ENCODE data around the gene HELB. TPM values are rescaled to one million over a fixed set of nuclear protein-coding genes. Genes with fewer than 3 reads are reported as not detected.

HELB gene
- polyA plus RNA-seq, 4 donors, result 3.3 to 5.2 (median 3.8) TPM

DNA sequence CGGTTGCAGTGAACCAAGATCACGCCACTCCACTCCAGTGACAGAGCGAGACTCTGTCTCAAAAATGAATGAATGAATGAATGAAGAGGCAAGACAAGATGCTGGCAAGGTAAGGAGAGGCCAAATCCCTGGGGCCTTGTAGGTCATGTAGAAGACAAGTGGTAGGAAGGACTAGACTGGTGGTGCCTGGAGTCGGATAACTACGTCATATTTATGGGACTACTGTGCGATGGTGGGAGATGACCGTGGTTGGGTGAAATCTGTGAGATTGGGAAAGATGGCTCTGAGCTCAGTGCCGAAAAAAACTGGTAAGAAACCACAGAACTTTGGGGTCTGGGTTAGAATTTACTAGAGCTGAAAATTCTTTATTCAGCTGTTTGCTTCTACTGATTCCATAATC is 50.6 kb downstream of the HELB start:
- no peak for DNase-seq (ENCODE audit: low read depth in 4 of 4, low spot score in 3 of 4)

DNA sequence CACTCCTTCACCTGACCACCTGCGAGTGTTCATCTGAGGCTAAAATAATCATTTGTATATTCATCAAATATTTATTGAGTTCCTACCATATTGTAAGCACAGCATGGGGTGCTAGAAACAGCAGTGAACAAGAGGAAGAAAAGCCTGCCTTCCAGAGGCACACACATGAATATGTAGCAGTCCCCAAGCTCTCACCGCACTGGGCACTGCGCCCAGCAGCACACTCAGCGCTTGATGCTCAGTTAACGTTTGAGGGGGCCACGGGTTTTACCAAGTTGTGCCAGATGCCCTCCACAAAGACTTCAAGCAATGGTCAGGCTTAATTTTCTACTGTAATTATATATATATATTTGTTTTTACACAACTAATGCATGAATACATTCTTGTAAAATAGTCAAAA is 52.0 kb downstream of the HELB start:
- no peak for DNase-seq (ENCODE audit: low read depth in 4 of 4, low spot score in 3 of 4)

DNA sequence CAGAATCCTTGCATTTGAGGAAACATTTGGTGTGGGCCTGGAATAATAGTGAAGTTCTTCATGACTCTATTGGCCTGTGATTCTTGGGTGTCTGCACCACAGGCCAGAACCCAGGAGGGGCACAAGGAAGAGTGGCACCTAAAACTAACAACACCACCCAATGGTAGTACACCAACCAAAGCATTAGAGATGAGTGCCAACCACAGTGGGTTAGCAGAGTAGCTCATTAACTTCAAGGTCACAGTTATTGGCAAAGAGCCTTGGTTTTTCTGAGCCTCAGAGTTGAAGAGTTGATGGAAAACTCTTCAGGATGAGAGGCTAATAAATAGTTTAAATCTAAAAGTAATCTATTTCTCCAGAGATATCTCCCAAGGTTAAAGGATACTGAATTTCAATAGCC is 57.0 kb downstream of the HELB start:
- no peak for DNase-seq (ENCODE audit: low read depth in 4 of 4, low spot score in 3 of 4)

DNA sequence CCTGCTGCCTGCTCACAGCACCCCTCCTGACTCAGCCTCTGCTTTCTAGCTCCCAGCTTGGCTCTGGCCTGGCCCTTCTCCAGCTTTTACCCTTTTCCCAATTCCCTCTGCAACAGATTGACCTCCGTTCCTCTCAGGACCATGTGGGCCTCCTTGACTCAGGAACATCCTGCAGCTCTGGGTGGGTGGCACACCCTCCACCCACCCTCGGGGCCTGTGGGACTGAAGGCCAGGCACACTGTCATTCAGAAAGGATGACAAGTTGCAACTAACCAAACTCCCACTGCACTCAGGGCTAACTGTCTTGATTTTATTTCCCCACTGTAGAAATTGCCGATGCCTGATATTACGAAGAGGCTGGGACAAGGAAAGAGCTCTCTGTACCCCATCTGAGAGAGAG is 59.4 kb downstream of the HELB start:
- DNase-seq (ENCODE audit: low read depth in 4 of 4, low spot score in 3 of 4), result no peak

DNA sequence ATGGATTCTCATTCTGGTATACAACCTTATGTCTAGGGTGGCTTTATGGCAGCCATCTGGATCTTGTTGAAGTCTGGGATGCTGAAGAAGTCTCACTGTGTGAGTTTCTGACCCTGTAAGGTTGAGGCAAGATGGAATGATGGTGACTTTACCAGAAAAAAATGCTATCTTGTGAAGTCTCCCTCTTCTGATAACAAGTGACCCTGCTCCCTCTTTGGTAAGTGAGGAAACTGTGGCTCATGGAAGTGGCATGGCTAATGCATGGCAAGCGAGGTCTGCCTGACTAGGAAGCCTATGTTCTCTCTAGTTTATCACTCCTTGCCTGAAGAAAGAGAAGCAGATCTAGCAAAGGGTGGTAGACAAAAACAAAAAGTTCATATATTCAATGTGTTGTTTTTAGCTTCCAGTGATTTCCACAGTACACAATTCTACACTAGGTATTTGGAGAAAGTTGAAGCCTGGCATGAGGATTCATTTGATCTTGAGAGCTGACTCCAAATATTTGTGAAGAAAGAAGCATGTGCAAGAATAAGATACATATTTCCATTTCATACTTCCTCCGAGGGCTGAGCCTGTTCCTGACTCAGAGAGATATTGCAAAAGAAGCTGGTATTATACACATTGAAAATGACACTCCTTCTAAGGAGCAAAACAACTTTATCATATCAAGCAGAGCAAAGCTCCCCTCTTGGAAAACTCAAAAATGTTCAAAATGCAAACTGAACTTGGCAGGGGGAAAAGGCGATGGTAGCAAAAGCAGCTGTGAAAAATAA is 63.6 kb downstream of the HELB start:
- no peak for DNase-seq (ENCODE audit: low read depth in 4 of 4, low spot score in 3 of 4)

DNA sequence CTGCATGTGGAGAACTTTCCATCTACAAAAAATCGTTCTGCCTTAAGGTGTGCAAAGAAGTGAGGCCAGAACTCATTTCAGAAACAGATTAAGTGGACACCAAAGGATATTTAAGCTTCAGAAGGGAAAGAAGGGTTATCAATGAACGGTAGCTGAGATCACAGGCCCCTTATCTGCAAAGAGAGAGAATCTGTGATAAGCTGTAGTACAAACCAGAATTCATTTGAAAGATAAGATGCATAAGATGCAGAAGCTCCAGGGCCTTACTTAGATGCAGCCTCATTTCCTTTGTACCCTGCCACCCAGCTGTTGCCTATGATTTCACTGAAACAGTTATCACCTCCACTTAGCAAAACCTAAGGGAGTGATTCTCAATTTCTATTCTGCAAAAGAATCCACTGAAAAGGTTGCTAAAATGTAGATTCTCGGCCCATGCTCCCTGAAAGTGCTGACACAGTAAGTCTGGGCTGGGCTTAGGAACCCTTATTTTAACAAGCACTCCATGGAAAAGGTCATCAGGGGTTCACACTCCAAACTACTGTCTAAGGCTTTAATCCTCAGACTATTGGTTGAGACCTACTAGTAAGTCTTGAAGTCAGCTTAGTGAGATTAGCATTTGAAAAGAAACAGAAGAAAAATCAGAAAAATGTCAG is 64.8 kb downstream of the HELB start:
- no peak for DNase-seq (ENCODE audit: low read depth in 4 of 4, low spot score in 3 of 4)

DNA sequence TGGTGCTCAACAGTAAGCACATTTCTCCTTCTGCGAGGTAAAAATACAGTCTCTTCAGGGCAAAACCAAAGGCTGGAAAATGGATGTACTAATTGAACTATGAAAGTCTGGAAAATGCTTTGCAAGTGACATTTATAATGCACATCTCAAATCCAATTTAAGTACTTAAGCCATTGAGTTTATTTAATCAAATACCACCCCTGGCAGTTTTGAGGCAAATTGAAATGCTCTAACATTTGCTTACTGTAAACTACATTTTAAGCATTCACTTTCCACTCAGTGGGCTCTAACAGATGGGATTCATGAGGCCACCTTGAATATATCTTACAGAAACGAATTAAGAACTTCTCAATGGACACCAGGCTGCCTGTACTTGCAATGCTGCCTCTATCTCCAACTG is 69.7 kb downstream of the HELB start:
- no peak for DNase-seq (ENCODE audit: low read depth in 4 of 4, low spot score in 3 of 4)

DNA sequence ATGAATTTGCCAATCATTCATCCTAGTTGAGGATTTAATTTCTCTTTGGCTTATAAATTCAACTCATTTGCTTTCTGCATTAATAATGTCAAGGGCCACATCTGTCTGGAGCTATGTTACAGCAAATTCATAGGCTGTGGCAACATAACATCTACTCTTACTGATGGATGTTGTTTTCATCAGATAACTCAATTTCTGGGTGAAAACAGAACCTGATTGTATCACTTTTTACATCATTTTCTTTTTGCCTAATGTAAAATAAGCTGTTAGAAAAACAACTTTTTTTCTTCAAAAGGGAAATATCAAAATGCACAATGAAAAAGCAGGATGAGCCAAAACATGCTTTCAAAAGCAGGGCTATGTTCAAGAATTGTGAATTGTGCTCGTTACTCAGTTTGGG is 73.3 kb downstream of the HELB start:
- DNase-seq (ENCODE audit: low read depth in 4 of 4, low spot score in 3 of 4), result no peak

DNA sequence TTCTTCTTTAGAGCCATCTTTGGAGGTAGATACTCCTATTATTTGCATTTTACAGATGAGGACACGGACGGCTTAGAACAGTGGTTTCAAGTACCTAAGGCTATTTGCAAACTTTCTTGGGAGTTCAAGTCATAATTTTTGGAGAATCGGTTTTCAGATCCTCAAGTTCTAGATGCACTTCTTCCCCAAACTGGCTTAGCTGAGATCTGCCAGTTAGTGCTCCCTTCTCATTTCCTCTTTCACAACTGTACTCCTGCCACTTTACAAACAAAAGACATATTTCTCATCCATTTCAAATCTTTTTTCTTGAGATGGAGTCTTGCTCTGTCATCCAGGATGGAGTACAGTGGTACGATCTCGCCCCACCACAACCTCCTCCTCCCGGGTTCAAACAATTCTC is 77.3 kb downstream of the HELB start:
- DNase-seq (ENCODE audit: low read depth in 4 of 4, low spot score in 3 of 4), result no peak

DNA sequence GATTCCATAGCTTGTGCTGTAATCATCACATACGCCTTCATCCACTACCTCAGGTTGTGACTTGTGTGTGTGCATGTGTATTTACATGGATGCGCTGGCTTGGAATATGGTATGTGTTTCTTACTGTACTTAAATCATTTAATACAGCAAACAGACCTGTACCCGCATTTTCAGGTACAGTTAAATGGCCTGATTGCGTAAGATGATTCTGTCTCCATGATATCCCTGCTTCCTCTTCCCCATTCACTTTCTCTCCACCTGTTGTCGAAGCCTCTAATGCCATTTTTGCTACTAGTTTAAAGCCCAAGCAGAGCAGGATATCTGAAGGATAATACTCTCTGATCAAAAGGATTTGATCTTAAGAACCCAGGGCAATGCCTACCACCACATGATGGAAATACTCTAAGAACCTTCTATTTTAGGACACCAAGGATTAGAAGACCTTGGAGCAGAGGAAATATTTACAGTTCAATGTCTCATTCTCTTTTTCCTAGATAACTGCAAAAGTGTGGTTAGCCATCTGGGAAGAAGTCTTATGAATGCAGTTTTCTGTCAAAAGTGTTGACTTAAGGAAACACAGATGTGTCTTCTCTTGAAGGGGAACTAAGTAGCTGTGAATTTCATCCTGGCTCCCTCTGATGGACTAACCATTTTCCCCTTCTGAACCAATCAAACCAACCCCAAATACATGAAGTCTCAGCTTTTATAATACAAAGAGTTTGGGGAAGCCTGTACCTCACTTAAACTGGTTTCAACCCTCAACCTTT is 78.7 kb downstream of the HELB start:
- DNase-seq (ENCODE audit: low read depth in 4 of 4, low spot score in 3 of 4), result no peak

DNA sequence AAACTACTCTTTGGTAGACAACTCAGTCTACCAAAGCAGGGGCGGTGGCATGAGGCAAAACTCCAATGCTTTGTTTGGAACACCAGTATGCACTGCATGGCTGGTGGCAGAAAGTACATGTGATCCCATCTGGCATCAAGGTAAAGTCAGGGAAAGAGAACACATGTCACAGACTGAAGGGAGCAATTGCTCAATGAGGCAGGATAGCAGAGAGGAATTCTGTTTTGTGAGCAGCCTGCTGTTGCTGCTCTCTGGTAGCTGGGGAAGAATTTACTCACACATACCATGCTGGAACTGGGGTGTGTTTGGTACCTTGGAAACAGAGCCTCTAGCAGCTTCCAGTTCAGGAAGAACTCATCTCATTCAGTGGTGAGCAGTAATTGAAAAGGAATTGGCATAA is 84.8 kb downstream of the HELB start:
- no peak for DNase-seq (ENCODE audit: low read depth in 4 of 4, low spot score in 3 of 4)

Other genes with a start within 250 kb of the HELB start
- gene LLPH, start 171.7 kb upstream of the HELB start, polyA plus RNA-seq (ENCODE audit: insufficient read length in 4 of 4), result 10 to 100 TPM; 29.0 to 37.9 (median 33.6) TPM
- gene TMBIM4, start 132.5 kb upstream of the HELB start, polyA plus RNA-seq (ENCODE audit: insufficient read length in 4 of 4), result 100 to 1,000 TPM; 133 to 159 (median 145) TPM
- gene IRAK3, start 113.3 kb upstream of the HELB start, polyA plus RNA-seq (ENCODE audit: insufficient read length in 4 of 4), result 1 to 10 TPM; 3.2 to 4.2 (median 3.4) TPM

Data from left renal pelvis (tissue), 4 donors.